Hematopoietic multipotent progenitor cell treated with erythropoietin and hydrocortisone succinate and interleukin-3 and kit ligand, for 15 days (in vitro differentiated cells): ENCODE results near the gene AKR1C1.
"Not testable (repeated sequence)": the region's sequence is repeated elsewhere in the genome, so short reads cannot be mapped to it uniquely, and the experiment has no call there.

Experiments
- DNase-seq: peaks from one replicate; pipeline ENCODE4 v3.0.0-alpha.2; 2015; ENCODE audit warnings: low spot score

AKR1C1 gene

GRCh38 chr10:5018671-5019277 is 55.6 kb downstream of the AKR1C1 start:
- peak; percentile 28 for DNase-seq

GRCh38 chr10:5019770-5020612 is 56.8 kb downstream of the AKR1C1 start:
- DNase-seq, result peak; percentile 63

GRCh38 chr10:5021624-5022290 is 58.5 kb downstream of the AKR1C1 start:
- DNase-seq, result not testable (repeated sequence)

GRCh38 chr10:5023177-5023805 is 60.1 kb downstream of the AKR1C1 start:
- no peak for DNase-seq

- peak; percentile 34 for DNase-seq
Measured at GRCh38 chr10:5025461-5025881, 62.3 kb downstream of the AKR1C1 start.

- DNase-seq, result no peak
Measured at GRCh38 chr10:5030989-5031388, 67.8 kb downstream of the AKR1C1 start.

GRCh38 chr10:5031588-5031987 is 68.4 kb downstream of the AKR1C1 start:
- not testable (repeated sequence) for DNase-seq

- not testable (repeated sequence) for DNase-seq
Measured at GRCh38 chr10:5032444-5032843, 69.2 kb downstream of the AKR1C1 start.
